ENCODE results near the gene TRIM38. TPM values are rescaled to one million over a fixed set of nuclear protein-coding genes. Genes with fewer than 3 reads are reported as not detected.

The TRIM38 gene
- total RNA-seq, 1 experiment from 2014 or later: 0.70 TPM

- H3K27me3 Mint-ChIP-seq (ENCODE audit: insufficient read depth, unreplicated experiment): no peaks in the 10 kb centered on the region
- H3K9me3 Mint-ChIP-seq (ENCODE audit: unreplicated experiment): no peaks in the 10 kb centered on the region
- no peaks in the 10 kb centered on the region for H3K36me3 Mint-ChIP-seq (ENCODE audit: insufficient read depth, unreplicated experiment)
- no peak for DNase-seq
- intact Hi-C loops (cut with micrococcal nuclease; ENCODE audit: unreplicated experiment): loop anchor here (2.0 kb wide), 1 partner anchor 43 kb away; no protein-coding TSS in a partner anchor
- peaks cover 6% of the 10 kb centered on the region for H3K4me1 Mint-ChIP-seq (ENCODE audit: low read depth, unreplicated experiment)
- CTCF ChIA-PET: no interaction called here
- BruUV-seq (replicated peaks): no TSS peak
- POLR2A ChIA-PET: no interaction called here
- Histone ChIP-seq H3K9me3 (peaks cover 4% of the 10 kb centered on the region; the same call in 1 of the 2 replicates), H3K4me3 (ENCODE audit: low read depth, low read length) (no peak overlapping the region), H3K27me3 (replicated peaks; ENCODE audit: control insufficient read depth, insufficient read depth, low read length) (no peaks in the 10 kb centered on the region), H3K36me3 (ENCODE audit: control insufficient read depth, insufficient read depth, low read length) (no peaks in the 10 kb centered on the region), H3K4me1 (peaks cover 13% of the 10 kb centered on the region)
- no peak overlapping the region for H3K4me3 Mint-ChIP-seq (ENCODE audit: unreplicated experiment)
- TF ChIP-seq CTCF (IDR thresholded peaks at IDR 0.05; ENCODE audit: insufficient read depth in 1 of 2, low read depth in 1 of 2, low read length in 1 of 2, severe bottlenecking in 1 of 2, unreplicated experiment in 1 of 2): no peak
- no peak overlapping the region for H3K27ac Mint-ChIP-seq (ENCODE audit: unreplicated experiment)
These were observed 12.3 kb upstream of the TRIM38 start for GRCh38 chr6:25950297-25950696.

- Mint-ChIP-seq H3K4me1 (ENCODE audit: low read depth, unreplicated experiment) (peaks cover 6% of the 10 kb centered on the region), H3K36me3 (ENCODE audit: insufficient read depth, unreplicated experiment) (no peaks in the 10 kb centered on the region), H3K4me3 (ENCODE audit: unreplicated experiment) (no peak overlapping the region), H3K27ac (ENCODE audit: unreplicated experiment) (peak overlapping the region; percentile 12), H3K9me3 (ENCODE audit: unreplicated experiment) (no peaks in the 10 kb centered on the region), H3K27me3 (ENCODE audit: insufficient read depth, unreplicated experiment) (no peaks in the 10 kb centered on the region)
- H3K27me3 ChIP-seq (replicated peaks; ENCODE audit: control insufficient read depth, insufficient read depth, low read length): no peaks in the 10 kb centered on the region
- POLR2A ChIA-PET: no interaction called here
- TF ChIP-seq CTCF (IDR thresholded peaks at IDR 0.05; ENCODE audit: insufficient read depth in 1 of 2, low read depth in 1 of 2, low read length in 1 of 2, severe bottlenecking in 1 of 2, unreplicated experiment in 1 of 2): no peak
- peaks cover 12% of the 10 kb centered on the region for H3K4me1 ChIP-seq
- intact Hi-C loops (cut with micrococcal nuclease; ENCODE audit: unreplicated experiment): loop anchor here (2.0 kb wide), 1 partner anchor 41 kb away; no protein-coding TSS in a partner anchor
- no peak for DNase-seq
- CTCF ChIA-PET: interaction anchor here (1.5 kb wide), 1 partner anchor 163 kb away, joined by 3 read pairs; no protein-coding TSS in a partner anchor
- no peaks in the 10 kb centered on the region for H3K36me3 ChIP-seq (ENCODE audit: control insufficient read depth, insufficient read depth, low read length)
- no peaks in the 10 kb centered on the region for H3K9me3 ChIP-seq
- H3K4me3 ChIP-seq (ENCODE audit: low read depth, low read length): no peak overlapping the region
- no TSS peak for BruUV-seq (replicated peaks)
These were observed 11.1 kb upstream of the TRIM38 start for GRCh38 chr6:25951296-25952032.

GRCh38 chr6:25952535-25952934, 10.1 kb upstream of the TRIM38 start:
- Histone ChIP-seq H3K27me3 (replicated peaks; ENCODE audit: control insufficient read depth, insufficient read depth, low read length) (no peaks in the 10 kb centered on the region), H3K4me3 (ENCODE audit: low read depth, low read length) (no peak overlapping the region), H3K36me3 (ENCODE audit: control insufficient read depth, insufficient read depth, low read length) (no peaks in the 10 kb centered on the region), H3K9me3 (no peaks in the 10 kb centered on the region), H3K4me1 (peaks cover 17% of the 10 kb centered on the region)
- no TSS peak for BruUV-seq (replicated peaks)
- no peak for DNase-seq
- H3K4me1 Mint-ChIP-seq (ENCODE audit: low read depth, unreplicated experiment): peaks cover 6% of the 10 kb centered on the region
- ChIA-PET POLR2A (no interaction called here), CTCF (interaction anchor here (1.5 kb wide), 1 partner anchor 164 kb away, joined by 3 read pairs; no protein-coding TSS in a partner anchor)
- H3K4me3 Mint-ChIP-seq (ENCODE audit: unreplicated experiment): no peak overlapping the region
- no peaks in the 10 kb centered on the region for H3K27me3 Mint-ChIP-seq (ENCODE audit: insufficient read depth, unreplicated experiment)
- TF ChIP-seq CTCF (IDR thresholded peaks at IDR 0.05; ENCODE audit: insufficient read depth in 1 of 2, low read depth in 1 of 2, low read length in 1 of 2, severe bottlenecking in 1 of 2, unreplicated experiment in 1 of 2): no peak
- no peaks in the 10 kb centered on the region for H3K36me3 Mint-ChIP-seq (ENCODE audit: insufficient read depth, unreplicated experiment)
- no peaks in the 10 kb centered on the region for H3K9me3 Mint-ChIP-seq (ENCODE audit: unreplicated experiment)
- intact Hi-C loops (cut with micrococcal nuclease; ENCODE audit: unreplicated experiment): no loop called here
- no peak overlapping the region for H3K27ac Mint-ChIP-seq (ENCODE audit: unreplicated experiment)
